Duodenal mucosa (tissue), 2 donors: Measurements from ENCODE around the gene CENPL.
A peak's percentile ranks its signal among the peaks of the same experiment; 100 is the strongest.

Experiments
- H3K27ac ChIP-seq: one replicate; pipeline ENCODE4 v1.7.0; 2013; ENCODE audit warnings: low read depth, low read length
- H3K27me3 ChIP-seq, 2 donors: one replicate each; pipeline ENCODE4 v1.7.0; 2013; ENCODE audit warnings: low read length in 2 of 2, control low read depth in 1 of 2; ENCODE audit not compliant: insufficient read depth in 2 of 2, control insufficient read depth in 1 of 2
- H3K36me3 ChIP-seq, 2 donors: one replicate each; pipeline ENCODE4 v1.7.0; 2013; ENCODE audit warnings: low read length in 2 of 2, control low read depth in 1 of 2; ENCODE audit not compliant: insufficient read depth in 2 of 2, control insufficient read depth in 1 of 2
- H3K4me1 ChIP-seq, 2 donors: one replicate each; pipeline ENCODE4 v1.7.0; 2013; ENCODE audit warnings: low read length in 2 of 2, control low read depth in 1 of 2; ENCODE audit not compliant: insufficient read depth in 2 of 2, control insufficient read depth in 1 of 2
- H3K4me3 ChIP-seq, 2 donors: one replicate each; pipeline ENCODE4 v1.7.0; 2013; ENCODE audit warnings: low read length in 2 of 2, low read depth in 1 of 2
- H3K9ac ChIP-seq, 2 donors: one replicate each; pipeline ENCODE4 v1.7.0; 2013; ENCODE audit warnings: low read length in 2 of 2, low read depth in 1 of 2
- H3K9me3 ChIP-seq, 2 donors: one replicate each; pipeline ENCODE4 v1.7.0; 2013; ENCODE audit warnings: low read length in 2 of 2, control low read depth in 1 of 2; ENCODE audit not compliant: control insufficient read depth in 1 of 2

The CENPL gene, protein sequence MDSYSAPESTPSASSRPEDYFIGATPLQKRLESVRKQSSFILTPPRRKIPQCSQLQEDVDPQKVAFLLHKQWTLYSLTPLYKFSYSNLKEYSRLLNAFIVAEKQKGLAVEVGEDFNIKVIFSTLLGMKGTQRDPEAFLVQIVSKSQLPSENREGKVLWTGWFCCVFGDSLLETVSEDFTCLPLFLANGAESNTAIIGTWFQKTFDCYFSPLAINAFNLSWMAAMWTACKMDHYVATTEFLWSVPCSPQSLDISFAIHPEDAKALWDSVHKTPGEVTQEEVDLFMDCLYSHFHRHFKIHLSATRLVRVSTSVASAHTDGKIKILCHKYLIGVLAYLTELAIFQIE

DNA sequence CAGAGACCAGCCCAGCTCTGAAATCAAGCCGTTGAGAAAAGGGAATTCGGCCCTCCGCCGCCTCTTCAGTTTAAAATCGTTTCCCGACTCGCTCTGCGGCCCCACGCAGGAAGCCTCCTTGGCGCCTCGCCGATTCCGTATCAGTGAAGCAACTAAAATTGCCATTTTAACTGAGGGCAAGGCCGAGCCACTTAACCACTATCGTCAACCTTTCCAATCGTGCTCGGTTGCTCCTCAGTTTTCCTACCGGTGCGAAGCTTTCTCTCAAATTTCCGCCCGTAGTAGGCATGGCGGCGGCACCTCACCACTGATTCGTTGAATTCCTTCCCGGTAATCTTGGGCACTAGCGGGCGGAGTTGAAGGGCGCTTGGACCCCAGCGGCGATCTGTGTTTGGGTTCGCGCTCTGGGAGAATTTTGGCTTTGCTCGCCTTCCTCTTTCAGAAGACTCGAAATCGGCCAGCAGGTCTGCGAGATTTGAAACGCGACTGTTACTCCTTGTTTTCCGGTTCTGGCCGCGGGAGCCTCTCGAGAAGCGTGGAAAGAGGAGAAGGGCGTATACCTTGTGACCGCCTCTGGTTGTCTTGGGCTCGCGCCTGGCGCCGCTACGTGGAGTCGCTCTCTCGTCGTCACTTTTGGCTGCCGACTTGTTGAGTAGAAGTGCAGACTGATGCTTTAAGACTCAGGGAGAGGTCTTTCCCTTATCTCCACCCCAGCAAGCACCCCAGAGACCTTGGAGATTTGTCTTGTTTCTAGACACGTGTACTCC lies at the start of gene CENPL, which contains the start of gene DARS2:
TSS of gene CENPL (minus strand) at position 569 of the 767 bp plus-strand sequence. CDS start 13,584 bp downstream, outside the sequence.
TSS of gene DARS2 (plus strand) at position 359 of the 767 bp plus-strand sequence. CDS start 557 bp downstream, outside the sequence.
- no peaks in the 10 kb centered on the region for H3K9me3 ChIP-seq
- H3K4me1 ChIP-seq = peaks cover 9 to 12% of the 10 kb centered on the region in 2 donors
- H3K27me3 ChIP-seq = no peaks in the 10 kb centered on the region
- peak within 1 kb of the TSS; percentile 77 to 87 for H3K9ac ChIP-seq
- H3K27ac ChIP-seq = peak within 1 kb of the TSS; percentile 92
- H3K4me3 ChIP-seq = peak within 1 kb of the TSS; percentile 85 to 92
- no peaks in the 10 kb centered on the region for H3K36me3 ChIP-seq

- Histone ChIP-seq H3K9ac (no peak overlapping the region), H3K27me3 (no peaks in the 10 kb centered on the region), H3K36me3 (peaks cover 1 to 7% of the 10 kb centered on the region in 2 donors), H3K9me3 (no peaks in the 10 kb centered on the region), H3K4me1 (peaks cover 20 to 27% of the 10 kb centered on the region in 2 donors), H3K4me3 (no peak overlapping the region), H3K27ac (no peak overlapping the region)
Measured at GRCh38 chr1:173871500-173871899, 46.8 kb upstream of the CENPL start.

- peaks cover 24 to 31% of the 10 kb centered on the region in 2 donors for H3K4me1 ChIP-seq
- H3K9ac ChIP-seq = no peak overlapping the region
- H3K27me3 ChIP-seq = no peaks in the 10 kb centered on the region
- peaks cover 5 to 11% of the 10 kb centered on the region in 2 donors for H3K36me3 ChIP-seq
- H3K9me3 ChIP-seq = no peaks in the 10 kb centered on the region
- no peak overlapping the region for H3K27ac ChIP-seq
- no peak overlapping the region for H3K4me3 ChIP-seq
Measured at GRCh38 chr1:173871091-173871490, 46.4 kb upstream of the CENPL start.

DNA sequence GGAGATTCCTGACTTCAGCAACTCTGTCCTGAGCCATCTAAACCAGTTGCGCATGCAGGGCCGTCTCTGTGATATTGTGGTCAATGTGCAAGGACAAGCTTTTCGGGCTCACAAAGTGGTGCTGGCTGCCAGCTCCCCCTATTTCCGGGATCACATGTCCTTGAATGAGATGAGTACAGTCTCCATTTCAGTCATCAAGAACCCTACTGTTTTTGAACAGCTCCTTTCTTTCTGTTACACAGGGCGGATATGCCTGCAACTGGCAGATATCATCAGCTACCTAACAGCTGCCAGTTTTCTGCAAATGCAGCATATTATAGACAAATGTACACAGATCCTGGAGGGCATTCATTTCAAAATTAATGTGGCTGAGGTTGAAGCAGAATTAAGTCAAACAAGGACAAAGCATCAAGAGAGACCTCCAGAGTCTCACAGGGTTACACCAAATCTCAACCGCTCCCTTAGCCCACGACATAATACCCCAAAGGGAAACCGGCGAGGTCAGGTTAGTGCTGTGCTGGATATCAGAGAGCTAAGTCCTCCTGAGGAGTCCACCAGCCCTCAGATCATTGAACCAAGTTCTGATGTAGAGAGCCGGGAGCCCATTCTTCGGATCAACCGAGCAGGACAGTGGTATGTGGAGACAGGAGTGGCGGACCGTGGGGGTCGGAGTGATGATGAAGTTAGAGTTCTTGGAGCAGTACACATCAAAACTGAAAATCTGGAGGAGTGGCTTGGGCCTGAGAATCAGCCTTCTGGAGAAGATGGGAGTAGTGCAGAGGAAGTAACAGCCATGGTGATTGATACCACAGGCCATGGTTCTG lies 45.8 kb upstream of the CENPL start:
- H3K4me1 ChIP-seq = peaks cover 29 to 37% of the 10 kb centered on the region in 2 donors
- H3K36me3 ChIP-seq = peaks cover 11 to 15% of the 10 kb centered on the region in 2 donors
- H3K9ac ChIP-seq = peak overlapping the region; percentile 12 to 71
- H3K4me3 ChIP-seq = peak overlapping the region in 1 of 2 donors; percentile 92
- H3K27me3 ChIP-seq = no peaks in the 10 kb centered on the region
- H3K9me3 ChIP-seq = no peaks in the 10 kb centered on the region
- peak overlapping the region; percentile 42 for H3K27ac ChIP-seq

DNA sequence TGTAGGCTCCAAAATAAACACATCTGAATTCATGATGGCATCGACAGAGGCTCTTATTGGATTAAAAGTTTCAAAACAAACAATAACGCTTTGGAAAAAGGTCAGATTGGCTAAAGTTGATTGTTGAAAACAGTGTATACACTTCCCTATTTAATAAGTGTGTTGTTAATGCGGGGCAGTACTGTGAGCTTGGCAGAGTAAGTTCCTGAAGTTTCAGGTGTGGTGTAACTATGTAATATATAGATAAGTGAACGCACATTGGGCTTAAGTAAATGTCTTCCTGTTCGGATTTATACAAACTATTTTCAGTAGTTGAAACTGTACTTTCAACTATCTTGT lies 44.3 kb upstream of the CENPL start:
- Histone ChIP-seq H3K36me3 (peaks cover 24 to 29% of the 10 kb centered on the region in 2 donors), H3K4me1 (peaks cover 39 to 47% of the 10 kb centered on the region in 2 donors), H3K27ac (peak overlapping the region; percentile 97), H3K9me3 (no peaks in the 10 kb centered on the region), H3K27me3 (no peaks in the 10 kb centered on the region), H3K4me3 (peak overlapping the region; percentile 92 to 95), H3K9ac (peak overlapping the region; percentile 71 to 85)

- peaks cover 30 to 34% of the 10 kb centered on the region in 2 donors for H3K36me3 ChIP-seq
- H3K9me3 ChIP-seq = no peaks in the 10 kb centered on the region
- peaks cover 39 to 47% of the 10 kb centered on the region in 2 donors for H3K4me1 ChIP-seq
- no peaks in the 10 kb centered on the region for H3K27me3 ChIP-seq
- H3K27ac ChIP-seq = peak within 1 kb of the TSS; percentile 97
- H3K9ac ChIP-seq = peak within 1 kb of the TSS; percentile 71 to 85
- H3K4me3 ChIP-seq = peak within 1 kb of the TSS; percentile 92 to 95
Measured at GRCh38 chr1:173868266-173869020, 43.8 kb upstream of the CENPL start, which contains the start of gene ZBTB37. Gene ZBTB37 (plus strand): TSS chr1:173868380. CDS start chr1:173870226, 1,846 bp downstream.

GRCh38 chr1:173867753-173868265 lies 43.1 kb upstream of the CENPL start, which contains the start of gene GAS5:
Gene GAS5 (minus strand): TSS chr1:173867989.
- peak within 1 kb of the TSS; percentile 71 to 85 for H3K9ac ChIP-seq
- H3K27me3 ChIP-seq = no peaks in the 10 kb centered on the region
- H3K9me3 ChIP-seq = no peaks in the 10 kb centered on the region
- peaks cover 39 to 47% of the 10 kb centered on the region in 2 donors for H3K4me1 ChIP-seq
- peak within 1 kb of the TSS; percentile 97 for H3K27ac ChIP-seq
- peaks cover 36 to 40% of the 10 kb centered on the region in 2 donors for H3K36me3 ChIP-seq
- H3K4me3 ChIP-seq = peak within 1 kb of the TSS; percentile 92 to 95

DNA sequence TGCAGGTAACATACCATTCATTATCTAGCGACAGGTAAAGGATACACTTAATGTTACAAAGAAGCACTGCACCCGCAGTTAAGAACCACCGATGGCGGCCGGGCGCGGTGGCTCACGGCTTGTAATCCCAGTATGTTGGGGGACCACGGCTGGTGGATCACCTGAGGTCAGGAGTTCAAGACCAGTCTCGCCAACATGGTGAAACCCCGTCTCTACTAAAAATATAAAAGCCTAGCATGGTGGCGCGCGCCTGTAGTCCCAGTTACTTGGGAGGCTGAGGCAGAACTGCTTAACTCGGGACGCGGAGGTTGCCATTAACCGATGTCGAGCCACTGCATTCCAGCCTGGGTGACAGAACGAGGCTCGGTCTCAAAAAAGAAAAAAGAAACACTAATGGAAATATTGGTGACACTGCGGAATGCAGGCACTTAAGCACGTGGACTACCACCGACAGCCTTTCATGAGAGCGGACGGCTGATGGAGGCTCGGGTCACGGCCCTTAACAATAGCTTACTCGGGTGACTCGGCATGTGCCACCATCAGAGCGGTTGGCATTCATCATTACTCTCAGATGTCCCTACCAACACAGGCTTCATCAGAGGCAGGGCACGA lies 42.6 kb upstream of the CENPL start:
- Histone ChIP-seq H3K4me1 (peaks cover 39 to 47% of the 10 kb centered on the region in 2 donors), H3K4me3 (peak overlapping the region; percentile 92 to 95), H3K9ac (peak overlapping the region; percentile 71 to 84), H3K27me3 (no peaks in the 10 kb centered on the region), H3K36me3 (peaks cover 40 to 46% of the 10 kb centered on the region in 2 donors), H3K27ac (peak overlapping the region; percentile 97), H3K9me3 (no peaks in the 10 kb centered on the region)
